ENCODE results near the gene KLK6.

The KLK6 gene

GRCh38 chr19:50932690-50933083, 36.7 kb downstream of the KLK6 start:
- Histone ChIP-seq H3K4me3 (ENCODE audit: low read depth, low read length) (no peak overlapping the region), H2AFZ (no peak overlapping the region), H3K36me3 (ENCODE audit: control insufficient read depth, insufficient read depth, low read length) (no peaks in the 10 kb centered on the region), H3K79me2 (no peaks in the 10 kb centered on the region), H3K9me3 (ENCODE audit: control insufficient read depth, low read length) (no peaks in the 10 kb centered on the region), H3K27ac (no peak overlapping the region), H3K4me1 (no peaks in the 10 kb centered on the region), H3K9ac (no peak overlapping the region), H3K4me2 (ENCODE audit: low read length) (no peak overlapping the region), H3K27me3 (ENCODE audit: control insufficient read depth, insufficient read depth, low read length) (no peaks in the 10 kb centered on the region)
- TF ChIP-seq CTCF (IDR thresholded peaks at IDR 0.05), result no peak

GRCh38 chr19:50932018-50932689, 37.2 kb downstream of the KLK6 start:
- Histone ChIP-seq H3K27ac (no peak overlapping the region), H3K4me2 (ENCODE audit: low read length) (no peak overlapping the region)

GRCh38 chr19:50931023-50931422, 38.4 kb downstream of the KLK6 start:
- H3K4me2 ChIP-seq (ENCODE audit: low read length), result no peak overlapping the region
- H3K79me2 ChIP-seq, result no peaks in the 10 kb centered on the region
- H3K4me3 ChIP-seq (ENCODE audit: low read depth, low read length), result no peak overlapping the region
- no peak for TF ChIP-seq CTCF (IDR thresholded peaks at IDR 0.05)
- no peak overlapping the region for H3K27ac ChIP-seq
- H3K9ac ChIP-seq, result no peak overlapping the region
- H3K4me1 ChIP-seq, result no peaks in the 10 kb centered on the region
- no peaks in the 10 kb centered on the region for H3K36me3 ChIP-seq (ENCODE audit: control insufficient read depth, insufficient read depth, low read length)
- H3K27me3 ChIP-seq (ENCODE audit: control insufficient read depth, insufficient read depth, low read length), result no peaks in the 10 kb centered on the region
- no peak overlapping the region for H2AFZ ChIP-seq
- H3K9me3 ChIP-seq (ENCODE audit: control insufficient read depth, low read length), result no peaks in the 10 kb centered on the region

More at GRCh38 chr19:50932018-50932689, 37.2 kb downstream of the KLK6 start:
- H3K36me3 ChIP-seq (ENCODE audit: control insufficient read depth, insufficient read depth, low read length), result no peaks in the 10 kb centered on the region
- TF ChIP-seq CTCF (IDR thresholded peaks at IDR 0.05), result no peak
- no peak overlapping the region for H2AFZ ChIP-seq
- H3K4me1 ChIP-seq, result no peaks in the 10 kb centered on the region
- H3K9ac ChIP-seq, result no peak overlapping the region
- no peaks in the 10 kb centered on the region for H3K27me3 ChIP-seq (ENCODE audit: control insufficient read depth, insufficient read depth, low read length)
- H3K4me3 ChIP-seq (ENCODE audit: low read depth, low read length), result no peak overlapping the region
- no peaks in the 10 kb centered on the region for H3K79me2 ChIP-seq
- no peaks in the 10 kb centered on the region for H3K9me3 ChIP-seq (ENCODE audit: control insufficient read depth, low read length)

GRCh38 chr19:50928831-50929230, 40.6 kb downstream of the KLK6 start:
- TF ChIP-seq CTCF (IDR thresholded peaks at IDR 0.05), result no peak
- no peaks in the 10 kb centered on the region for H3K4me1 ChIP-seq
- H3K36me3 ChIP-seq (ENCODE audit: control insufficient read depth, insufficient read depth, low read length), result no peaks in the 10 kb centered on the region
- no peaks in the 10 kb centered on the region for H3K27me3 ChIP-seq (ENCODE audit: control insufficient read depth, insufficient read depth, low read length)
- no peak overlapping the region for H3K4me3 ChIP-seq (ENCODE audit: low read depth, low read length)
- no peaks in the 10 kb centered on the region for H3K9me3 ChIP-seq (ENCODE audit: control insufficient read depth, low read length)
- H3K27ac ChIP-seq, result no peak overlapping the region
- H3K79me2 ChIP-seq, result no peaks in the 10 kb centered on the region
- no peak overlapping the region for H3K4me2 ChIP-seq (ENCODE audit: low read length)
- no peak overlapping the region for H2AFZ ChIP-seq
- no peak overlapping the region for H3K9ac ChIP-seq

- H3K9me3 ChIP-seq (ENCODE audit: control insufficient read depth, low read length), result no peaks in the 10 kb centered on the region
- no peak overlapping the region for H3K4me3 ChIP-seq (ENCODE audit: low read depth, low read length)
- H3K4me1 ChIP-seq, result peaks cover 3% of the 10 kb centered on the region
- TF ChIP-seq CTCF (IDR thresholded peaks at IDR 0.05), result no peak
- no peaks in the 10 kb centered on the region for H3K36me3 ChIP-seq (ENCODE audit: control insufficient read depth, insufficient read depth, low read length)
- no peaks in the 10 kb centered on the region for H3K27me3 ChIP-seq (ENCODE audit: control insufficient read depth, insufficient read depth, low read length)
- no peaks in the 10 kb centered on the region for H3K79me2 ChIP-seq
- H3K27ac ChIP-seq, result no peak overlapping the region
- H2AFZ ChIP-seq, result no peak overlapping the region
- no peak overlapping the region for H3K4me2 ChIP-seq (ENCODE audit: low read length)
- H3K9ac ChIP-seq, result no peak overlapping the region
Measured at GRCh38 chr19:50926144-50926543, 43.2 kb downstream of the KLK6 start.

Data from parathyroid adenoma (tissue), 2 donors.